Brain microvascular endothelial cell (primary cell): ENCODE data around the gene SNN.

Source experiments
- DNase-seq: peaks from one replicate; pipeline ENCODE4 v3.0.0-alpha.2; 2020
- H3K27ac ChIP-seq: fragments of 250-450 bp; sonication (Bioruptor Pico); 2 replicates; pipeline ENCODE4 v1.5.1; 2020; ENCODE audit warnings: mild to moderate bottlenecking, moderate library complexity
- H3K27me3 ChIP-seq: fragments of 250-450 bp; sonication (Bioruptor Pico); replicated peaks from 2 replicates; pipeline ENCODE4 v1.5.1; 2020; ENCODE audit warnings: mild to moderate bottlenecking
- H3K36me3 ChIP-seq: fragments of 250-450 bp; sonication (Bioruptor Pico); replicated peaks from 2 replicates; pipeline ENCODE4 v1.5.1; 2020; ENCODE audit warnings: mild to moderate bottlenecking
- H3K4me3 ChIP-seq: 2 replicates; pipeline ENCODE4 v1.5.1; 2011; ENCODE audit warnings: low read depth, mild to moderate bottlenecking, control low read depth, low read length, moderate library complexity
- CTCF ChIP-seq: IDR thresholded peaks from 2 replicates; pipeline ENCODE4 v1.5.1; 2011; ENCODE audit warnings: low read depth, mild to moderate bottlenecking, moderate library complexity, low read length, control low read depth, inconsistent platforms; ENCODE audit errors: missing control alignments
- in situ Hi-C: cut with HindIII; loops from 2 replicates; pipeline ENCODE4 v1.10.0; 2017; ENCODE audit warnings: low sequenced_read_pairs, low pct_ligation_motif_present

SNN gene

GRCh38 chr16:11667824-11668622 is at the start of gene SNN:
SNN (plus strand) TSS chr16:11668455; CDS start chr16:11676060, 7,605 bp downstream.
- TF ChIP-seq CTCF, result no peak
- Histone ChIP-seq H3K36me3 (no peaks in the 10 kb centered on the region), H3K4me3 (peak within 1 kb of the TSS; percentile 70), H3K27me3 (no peaks in the 10 kb centered on the region), H3K27ac (no peak within 1 kb of the TSS)
- in situ Hi-C loops, result no loop called here
- peak; percentile 48 for DNase-seq

GRCh38 chr16:11619327-11619851 is 48.9 kb upstream of the SNN start:
- Histone ChIP-seq H3K27ac (no peak overlapping the region), H3K4me3 (no peak overlapping the region), H3K27me3 (no peaks in the 10 kb centered on the region), H3K36me3 (no peaks in the 10 kb centered on the region)
- in situ Hi-C loops, result no loop called here
- TF ChIP-seq CTCF, result no peak
- no peak for DNase-seq

- TF ChIP-seq CTCF, result no peak
- Histone ChIP-seq H3K27ac (no peak overlapping the region), H3K36me3 (no peaks in the 10 kb centered on the region), H3K4me3 (no peak overlapping the region), H3K27me3 (no peaks in the 10 kb centered on the region)
- DNase-seq, result no peak
- in situ Hi-C loops, result no loop called here
These were observed 47.8 kb upstream of the SNN start for GRCh38 chr16:11620243-11621003.

- Histone ChIP-seq H3K27ac (no peak overlapping the region), H3K4me3 (no peak overlapping the region), H3K27me3 (no peaks in the 10 kb centered on the region), H3K36me3 (no peaks in the 10 kb centered on the region)
- DNase-seq, result no peak
- no peak for TF ChIP-seq CTCF
- in situ Hi-C loops, result no loop called here
These were observed 46.7 kb upstream of the SNN start for GRCh38 chr16:11621539-11621919.

- no peak for DNase-seq
These were observed 46.2 kb upstream of the SNN start for GRCh38 chr16:11621920-11622651.

More at GRCh38 chr16:11621920-11622651, 46.2 kb upstream of the SNN start:
- no peak for TF ChIP-seq CTCF
- Histone ChIP-seq H3K4me3 (peak overlapping the region; percentile 1), H3K27ac (no peak overlapping the region), H3K36me3 (no peaks in the 10 kb centered on the region), H3K27me3 (no peaks in the 10 kb centered on the region)
- in situ Hi-C loops, result no loop called here
